GM18507 (cell line): ENCODE results near the gene SIAE.

Experiments used
- DNase-seq: peaks from one replicate; pipeline ENCODE4 v3.0.0; 2011; ENCODE audit warnings: low read depth; ENCODE audit not compliant: insufficient read length; ENCODE audit errors: extremely low spot score
- FAIRE-seq: peaks from 2 replicates; lab custom pipeline; 2011; peaks lifted over from hg19 to GRCh38; lab: Jason Lieb, UNC

SIAE gene

GRCh38 chr11:124673333-124674167 is at the start of gene SIAE, which contains the start of gene SPA17:
Gene SIAE (minus strand): TSS chr11:124673739. CDS start chr11:124673708, 31 bp downstream.
Gene SPA17 (plus strand): TSS chr11:124673904. CDS start chr11:124675265, 1,361 bp downstream.
- peak; percentile 84 for FAIRE-seq
- peak; percentile 91 for DNase-seq

GRCh38 chr11:124722176-124722575 is 48.6 kb upstream of the SIAE start:
- no peak for DNase-seq
- FAIRE-seq: no peak

DNA sequence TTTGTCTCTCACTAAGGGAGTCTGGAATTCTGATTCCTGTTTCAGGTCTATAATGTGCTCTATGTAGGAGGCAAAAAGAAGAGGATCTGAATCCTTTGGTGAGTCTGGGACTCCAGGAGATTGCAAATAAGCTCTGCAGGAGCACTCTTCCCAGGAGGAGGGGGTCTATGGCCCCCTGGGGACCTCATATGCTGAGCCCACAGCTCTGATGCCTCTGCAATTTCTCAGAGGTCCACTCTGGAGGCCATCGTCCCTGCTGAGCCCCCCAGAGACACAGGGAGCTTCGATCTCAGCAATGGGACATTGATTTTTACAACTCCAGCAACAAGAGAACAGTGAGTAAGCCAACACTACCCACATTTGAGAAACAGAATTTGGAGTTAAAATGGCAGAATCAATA is 46.0 kb upstream of the SIAE start:
- FAIRE-seq: no peak
- no peak for DNase-seq

DNA sequence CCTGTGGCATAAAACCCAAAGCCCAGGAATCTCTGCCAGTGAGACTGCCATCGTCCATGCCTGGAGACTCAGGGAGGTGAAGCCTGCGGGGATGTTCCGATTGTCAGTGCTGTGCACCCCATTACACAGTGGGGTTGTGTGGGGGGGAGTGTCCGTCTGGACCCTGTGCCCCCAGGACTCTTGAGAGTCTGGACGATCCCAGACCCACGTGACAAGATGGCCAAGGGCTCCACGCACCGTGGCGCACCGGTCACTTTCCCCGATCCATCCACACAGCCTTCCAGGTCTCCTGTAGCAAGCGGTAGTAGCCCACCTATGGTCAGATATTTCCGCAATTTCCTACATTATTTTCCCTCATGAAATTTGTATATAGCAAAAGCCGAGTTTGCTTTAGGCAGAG is 45.3 kb upstream of the SIAE start:
- DNase-seq (no peak), FAIRE-seq (no peak)

GRCh38 chr11:124717786-124718651 is 44.5 kb upstream of the SIAE start:
- no peak for FAIRE-seq
- no peak for DNase-seq

- DNase-seq (no peak), FAIRE-seq (peak; percentile 58)
Measured at GRCh38 chr11:124717421-124717785, 43.9 kb upstream of the SIAE start.

DNA sequence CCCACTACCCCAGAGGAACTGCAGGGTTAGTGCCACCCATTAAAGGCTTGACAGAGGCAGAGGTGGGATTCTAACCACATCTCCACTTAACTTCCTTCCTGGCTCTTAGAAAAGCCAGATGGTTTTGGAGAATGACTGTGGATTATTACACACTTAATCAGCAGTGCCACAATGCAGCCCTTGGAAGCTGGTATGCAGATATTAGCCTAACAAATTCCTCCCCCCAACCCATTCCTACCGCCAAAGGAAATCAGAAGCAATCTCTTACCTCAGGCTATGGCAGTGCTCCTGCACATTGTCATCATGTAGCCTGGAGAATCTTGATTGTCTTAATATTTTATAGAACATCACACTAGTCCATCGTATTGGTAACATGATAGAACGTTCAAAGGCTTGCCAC is 43.1 kb upstream of the SIAE start:
- DNase-seq: no peak
- no peak for FAIRE-seq

DNA sequence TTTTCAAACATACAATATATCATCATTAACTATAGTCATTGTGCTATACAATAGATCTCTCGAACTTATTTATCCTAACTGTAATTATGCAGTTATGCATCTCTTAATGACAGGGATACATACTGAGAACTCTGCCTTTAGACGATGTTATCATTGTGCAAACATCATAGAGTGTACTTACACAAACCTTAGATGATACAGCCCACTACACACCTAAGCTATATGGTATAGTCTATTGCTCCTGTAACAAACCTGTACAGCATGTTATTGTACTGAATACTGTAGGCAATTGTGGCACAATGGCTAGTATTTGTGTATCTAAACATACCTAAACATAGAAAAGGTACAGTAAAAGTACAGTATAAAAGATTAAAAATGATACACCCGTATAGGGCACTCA is 38.9 kb upstream of the SIAE start:
- DNase-seq (no peak), FAIRE-seq (no peak)

DNA sequence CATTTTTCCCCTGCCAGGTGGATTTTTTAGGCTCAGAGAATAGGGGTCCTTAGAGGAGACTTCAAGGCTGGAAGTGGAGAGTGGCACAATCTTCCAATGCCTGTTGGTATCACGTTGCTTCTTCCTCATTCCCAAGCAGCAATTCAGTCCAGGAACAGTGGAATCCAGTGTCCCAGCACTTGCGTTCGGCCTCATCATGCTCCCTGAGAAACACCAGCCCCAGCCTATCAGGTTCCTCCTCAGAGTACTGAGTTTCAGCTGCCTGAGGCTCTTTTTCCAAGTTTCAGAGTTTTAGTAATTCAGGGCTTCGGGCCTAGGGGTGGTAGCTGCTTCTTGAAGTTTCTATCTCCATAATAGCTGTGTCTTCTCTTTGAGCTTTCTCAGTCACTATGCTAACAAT is 34.3 kb upstream of the SIAE start:
- no peak for FAIRE-seq
- no peak for DNase-seq

- FAIRE-seq: no peak
Measured at GRCh38 chr11:124700028-124700427, 26.5 kb upstream of the SIAE start.

GRCh38 chr11:124699547-124699946 is 26.0 kb upstream of the SIAE start:
- DNase-seq (no peak), FAIRE-seq (no peak)

More at GRCh38 chr11:124700028-124700427, 26.5 kb upstream of the SIAE start:
- no peak for DNase-seq

DNA sequence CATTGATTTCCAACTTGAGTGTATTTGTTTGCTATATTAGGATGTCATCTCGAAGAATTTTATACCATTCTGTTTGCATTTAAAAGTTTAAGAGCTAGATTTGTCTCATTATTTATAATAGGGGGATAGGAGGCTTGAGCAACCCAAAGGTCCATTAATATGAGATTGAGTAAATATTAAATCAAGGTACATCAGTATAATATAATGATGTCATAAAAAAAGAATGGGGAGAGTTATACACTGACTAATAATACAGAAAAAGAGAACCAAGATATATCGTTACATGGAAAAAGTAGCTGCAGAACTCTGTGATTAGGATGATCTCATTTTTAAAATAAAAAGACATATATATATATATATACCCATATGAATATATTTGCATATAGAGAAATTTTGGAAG is 19.6 kb upstream of the SIAE start:
- no peak for DNase-seq
- no peak for FAIRE-seq

DNA sequence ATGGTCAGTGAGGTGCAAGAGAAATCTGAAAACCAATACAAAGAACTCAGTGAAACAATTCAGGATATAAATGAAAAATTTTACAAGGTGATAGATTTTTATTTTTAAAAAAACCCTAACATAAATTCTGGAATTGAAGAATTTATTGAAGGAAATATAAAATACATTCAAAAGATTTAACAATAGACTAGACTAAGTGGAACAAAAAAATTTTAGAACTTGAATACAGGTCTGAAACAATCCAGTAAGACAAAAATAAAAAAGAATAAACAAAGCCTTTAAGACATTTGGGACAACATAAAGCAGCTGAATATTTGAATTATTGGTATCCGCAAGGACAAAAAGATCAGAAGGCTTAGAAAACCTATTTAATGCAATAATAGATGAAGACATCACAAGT is 8.9 kb upstream of the SIAE start:
- DNase-seq (no peak), FAIRE-seq (no peak)

- FAIRE-seq (no peak), DNase-seq (no peak)
Measured at GRCh38 chr11:124681421-124681820, 7.9 kb upstream of the SIAE start.

DNA sequence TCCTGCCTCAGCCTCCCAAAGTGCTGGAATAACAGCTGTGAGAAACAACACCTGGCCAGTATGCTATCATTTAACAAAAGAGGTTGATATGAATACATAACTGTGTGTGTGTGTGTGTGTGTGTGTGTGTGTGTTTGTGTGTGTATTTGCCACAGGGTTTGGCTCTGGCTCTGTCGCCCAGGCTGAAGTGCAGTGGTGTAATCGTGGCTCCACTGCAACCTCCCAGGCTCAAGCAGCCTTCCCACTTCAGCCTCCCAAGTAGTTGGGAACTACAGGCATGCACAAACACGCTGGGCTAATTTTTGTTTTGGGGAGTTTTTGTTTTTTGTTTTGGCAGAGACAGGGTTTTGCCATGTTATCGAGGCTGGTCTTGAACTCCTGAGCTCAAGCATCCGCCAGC is 4.9 kb upstream of the SIAE start:
- FAIRE-seq (no peak), DNase-seq (no peak)

GRCh38 chr11:124676386-124676785 is 2.8 kb upstream of the SIAE start:
- DNase-seq (no peak), FAIRE-seq (no peak)

GRCh38 chr11:124674571-124674970 is 1.0 kb upstream of the SIAE start:
- FAIRE-seq: no peak
- DNase-seq: no peak

DNA sequence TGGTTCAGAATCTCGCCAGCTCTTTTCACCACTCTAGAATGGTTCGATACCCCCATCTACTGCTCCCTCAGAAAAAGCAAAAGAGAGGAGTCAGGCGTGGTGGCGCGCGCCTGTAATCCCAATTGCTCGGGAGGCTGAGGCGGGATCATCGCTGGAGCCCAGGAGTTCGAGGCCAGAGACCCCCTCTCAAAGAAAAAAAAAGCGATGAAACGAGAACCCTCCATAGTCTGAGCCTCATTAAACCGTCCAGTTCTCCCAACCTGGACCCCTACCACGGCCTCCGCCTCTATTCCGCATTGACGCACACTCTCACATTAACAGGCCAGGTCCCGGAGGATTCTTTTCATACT is 604 bp upstream of the SIAE start:
- no peak for DNase-seq
- FAIRE-seq: no peak

DNA sequence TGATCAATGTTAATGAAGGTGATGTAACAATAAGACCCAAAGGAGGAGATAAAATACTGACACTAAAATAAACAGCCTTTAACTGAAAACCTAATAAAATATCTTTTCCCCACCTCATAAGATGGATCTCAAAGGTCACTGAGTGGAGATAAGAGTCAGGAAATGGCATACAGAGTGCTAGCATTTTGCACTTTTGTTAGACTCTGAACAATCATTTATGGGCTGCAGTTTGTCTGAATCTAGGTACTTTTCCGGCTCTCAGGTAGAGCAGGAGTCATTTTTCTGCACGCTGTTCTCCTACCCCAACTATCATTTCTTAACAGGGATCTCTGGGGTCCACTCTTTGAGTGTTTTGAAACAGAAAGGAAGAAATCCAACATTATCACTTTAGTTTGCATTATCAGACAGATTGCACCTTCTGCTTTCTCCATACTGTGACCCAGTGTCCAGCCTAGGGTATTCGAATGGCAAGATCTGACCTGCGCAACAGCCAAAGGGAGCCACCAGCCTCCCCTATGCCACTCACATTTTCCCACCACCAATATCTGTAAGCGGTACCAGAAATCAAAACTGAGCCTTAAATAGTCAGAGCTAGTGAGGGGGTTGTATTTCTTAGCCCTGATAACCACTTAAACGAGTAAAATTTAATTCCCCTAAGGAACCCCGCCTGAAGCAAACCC is 863 bp downstream of the SIAE start:
- FAIRE-seq (no peak), DNase-seq (no peak)

DNA sequence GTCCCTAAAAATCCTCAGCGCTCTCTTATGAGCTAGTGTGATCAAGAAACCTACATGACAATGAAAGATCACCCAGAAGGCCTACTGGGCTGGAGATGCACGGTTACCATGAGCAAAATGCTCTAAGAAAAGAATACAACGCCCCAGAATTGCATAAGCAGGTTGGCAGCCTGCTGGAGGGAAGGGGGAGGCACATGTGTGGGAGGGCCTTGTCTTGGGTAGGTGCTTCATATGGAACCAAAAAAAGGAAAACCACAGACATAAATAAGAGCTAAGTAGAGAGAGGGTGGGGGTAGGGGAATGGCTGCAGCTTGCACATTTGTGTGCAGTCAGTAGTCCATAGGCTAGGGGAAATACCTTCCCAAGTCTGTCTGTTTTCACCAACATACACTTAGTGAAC is 2.8 kb downstream of the SIAE start:
- DNase-seq (no peak), FAIRE-seq (no peak)
